IMR-90 (cell line): ENCODE results near the gene MID1IP1. TPM values are rescaled to one million over a fixed set of nuclear protein-coding genes. Genes with fewer than 3 reads are reported as not detected.

ENCODE experiments used
- ATAC-seq: fragments of 200-7000 bp; cut with Tn5 transposase; 2 replicates; pipeline ENCODE4 v1.9.1; 2020; ENCODE audit warnings: low read depth, mild to moderate bottlenecking, moderate library complexity
- BruUV-seq: library from RNA; stranded (reverse); fragments of 400-500 nt; replicated peaks from 2 replicates; lab custom pipeline; 2021; lab: Mats Ljungman, UMichigan
- CTCF ChIA-PET: fragments of 300-600 bp; formaldehyde crosslinking; extraction: SDS; loops from one replicate; lab custom pipeline; 2021; ENCODE audit warnings: antibody characterized with exemption; lab: Yijun Ruan, JAX
- POLR2A ChIA-PET: fragments of 300-600 bp; sonication (Branson Sonifier 250); formaldehyde crosslinking; loops from one replicate; lab custom pipeline; 2022; ENCODE audit warnings: antibody characterized with exemption; ENCODE audit not compliant: unreplicated experiment; lab: Charles Lee
- DNase-seq: peaks from one replicate; pipeline ENCODE4 v3.0.0; 2013
- H2AFZ ChIP-seq: replicated peaks from 2 replicates; pipeline ENCODE3; 2013; ENCODE audit warnings: low read length, mild to moderate bottlenecking; ENCODE audit not compliant: poor library complexity
- H2AK5ac ChIP-seq: 2 replicates; pipeline ENCODE4 v1.6.1; 2013; ENCODE audit warnings: low read depth, low read length, inconsistent platforms
- H2AK9ac ChIP-seq: replicated peaks from 2 replicates; pipeline ENCODE3; 2013; ENCODE audit warnings: mild to moderate bottlenecking, low read depth, low read length, moderate library complexity; ENCODE audit not compliant: poor library complexity
- H2BK120ac ChIP-seq: 2 replicates; pipeline ENCODE4 v1.6.1; 2013; ENCODE audit warnings: low read depth, low read length, inconsistent platforms
- H2BK15ac ChIP-seq: 3 replicates; pipeline ENCODE4 v1.6.1; 2013; ENCODE audit warnings: low read depth, low read length, inconsistent platforms
- H2BK20ac ChIP-seq: 2 replicates; pipeline ENCODE4 v1.6.1; 2013; ENCODE audit warnings: low read depth, mild to moderate bottlenecking, inconsistent platforms, low read length, moderate library complexity
- H2BK5ac ChIP-seq: 2 replicates; pipeline ENCODE4 v1.6.1; 2013; ENCODE audit warnings: mild to moderate bottlenecking, low read depth, low read length, inconsistent platforms; ENCODE audit not compliant: poor library complexity, severe bottlenecking
- H3K14ac ChIP-seq: replicated peaks from 2 replicates; pipeline ENCODE4 v1.6.1; 2013; ENCODE audit warnings: low read depth, low read length, inconsistent platforms
- H3K18ac ChIP-seq: 2 replicates; pipeline ENCODE4 v1.6.1; 2013; ENCODE audit warnings: low read depth, low read length, control low read depth
- H3K23ac ChIP-seq: 2 replicates; pipeline ENCODE4 v1.6.1; 2013; ENCODE audit warnings: low read depth, low read length, inconsistent platforms
- H3K27ac ChIP-seq: 2 replicates; pipeline ENCODE4 v1.5.1; 2013; ENCODE audit warnings: mild to moderate bottlenecking, control low read depth, low read length; ENCODE audit not compliant: insufficient read depth
- H3K27me3 ChIP-seq: 2 replicates; pipeline ENCODE4 v1.6.1; 2013; ENCODE audit warnings: low read length; ENCODE audit not compliant: control insufficient read depth, insufficient read depth
- H3K36me3 ChIP-seq: 2 replicates; pipeline ENCODE4 v1.6.1; 2013; ENCODE audit warnings: low read length, mixed read lengths; ENCODE audit not compliant: control insufficient read depth, insufficient read depth
- H3K4ac ChIP-seq: 2 replicates; pipeline ENCODE4 v1.6.1; 2013; ENCODE audit warnings: low read depth, low read length, inconsistent platforms
- H3K4me1 ChIP-seq: 2 replicates; pipeline ENCODE4 v1.6.1; 2013; ENCODE audit warnings: low read length, mixed read lengths; ENCODE audit not compliant: control insufficient read depth, insufficient read depth
- H3K4me2 ChIP-seq: 2 replicates; pipeline ENCODE4 v1.6.1; 2013; ENCODE audit warnings: low read depth, mild to moderate bottlenecking, control low read depth, low read length, moderate library complexity
- H3K4me3 ChIP-seq: 2 replicates; pipeline ENCODE4 v1.5.1; 2013; ENCODE audit warnings: low read depth, mild to moderate bottlenecking, control low read depth, low read length, moderate library complexity; ENCODE audit not compliant: insufficient read depth
- H3K56ac ChIP-seq: 2 replicates; pipeline ENCODE4 v1.6.1; 2013; ENCODE audit warnings: low read length, inconsistent platforms; ENCODE audit not compliant: insufficient read depth; ENCODE audit errors: extremely low read depth
- H3K79me1 ChIP-seq, 2 experiments: 2 replicates each; pipeline ENCODE4 v1.6.1; 2013; ENCODE audit warnings: low read length in 2 of 2, inconsistent platforms in 1 of 2, low read depth in 1 of 2
- H3K9ac ChIP-seq: 2 replicates; pipeline ENCODE4 v1.6.1; 2013; ENCODE audit warnings: low read depth, low read length, control low read depth
- H3K9me1 ChIP-seq: 2 replicates; pipeline ENCODE4 v1.6.1; 2013; ENCODE audit warnings: low read length, inconsistent platforms; ENCODE audit not compliant: insufficient read depth
- H3K9me3 ChIP-seq: 2 replicates; pipeline ENCODE4 v1.6.1; 2013; ENCODE audit warnings: low read length; ENCODE audit not compliant: control insufficient read depth, insufficient read depth
- H4K20me1 ChIP-seq: 2 replicates; pipeline ENCODE4 v1.6.1; 2013; ENCODE audit warnings: low read length, inconsistent platforms; ENCODE audit not compliant: insufficient read depth
- H4K5ac ChIP-seq: 2 replicates; pipeline ENCODE4 v1.6.1; 2013; ENCODE audit warnings: mild to moderate bottlenecking, low read depth, low read length, control low read depth
- H4K8ac ChIP-seq, 2 experiments: 2 replicates each; pipeline ENCODE4 v1.6.1; 2013; ENCODE audit warnings: low read depth in 2 of 2, low read length in 2 of 2, control low read depth in 1 of 2, inconsistent platforms in 1 of 2
- H4K91ac ChIP-seq: 2 replicates; pipeline ENCODE4 v1.6.1; 2013; ENCODE audit warnings: low read depth, low read length, inconsistent platforms; ENCODE audit not compliant: insufficient read depth
- BHLHE40 ChIP-seq: fragments of 150-350 bp; IDR thresholded peaks from 2 replicates; pipeline ENCODE4 v1.6.1; 2016; ENCODE audit warnings: mild to moderate bottlenecking, low read depth, low read length
- CEBPB ChIP-seq: IDR thresholded peaks from 2 replicates; pipeline ENCODE4 v1.6.1; 2012; ENCODE audit warnings: low read depth, low read length, improper control_type of control experiment
- CHD1 ChIP-seq: IDR thresholded peaks from 2 replicates; pipeline ENCODE4 v1.6.1; 2012; ENCODE audit warnings: low read depth, low read length, improper control_type of control experiment
- ELK1 ChIP-seq: fragments of 150-350 bp; IDR thresholded peaks from 2 replicates; pipeline ENCODE4 v1.6.1; 2016; ENCODE audit warnings: low read depth, mild to moderate bottlenecking, low read length, moderate library complexity, borderline replicate concordance
- FOS ChIP-seq: fragments of 150-350 bp; IDR thresholded peaks from 2 replicates; pipeline ENCODE4 v1.6.1; 2016; ENCODE audit warnings: low read depth, low read length
- MAFK ChIP-seq: IDR thresholded peaks from 2 replicates; pipeline ENCODE4 v1.6.1; 2012; ENCODE audit warnings: low read depth, low read length, improper control_type of control experiment
- MAZ ChIP-seq: IDR thresholded peaks from 2 replicates; pipeline ENCODE4 v1.6.1; 2012; ENCODE audit warnings: low read depth, mild to moderate bottlenecking, low read length, improper control_type of control experiment, moderate library complexity, borderline replicate concordance
- MXI1 ChIP-seq: IDR thresholded peaks from 2 replicates; pipeline ENCODE4 v1.6.1; 2012; ENCODE audit warnings: low read depth, mild to moderate bottlenecking, low read length, moderate library complexity, borderline replicate concordance
- NFE2L2 ChIP-seq: fragments of 150-350 bp; IDR thresholded peaks from 2 replicates; pipeline ENCODE4 v1.6.1; 2016; ENCODE audit warnings: low read depth, mild to moderate bottlenecking, low read length
- POLR2A ChIP-seq: IDR thresholded peaks from 2 replicates; pipeline ENCODE4 v1.6.1; 2012; ENCODE audit warnings: mild to moderate bottlenecking, low read depth, low read length
- RAD21 ChIP-seq: IDR thresholded peaks from 2 replicates; pipeline ENCODE4 v1.6.1; 2012; ENCODE audit warnings: low read length, improper control_type of control experiment
- RCOR1 ChIP-seq: IDR thresholded peaks from 2 replicates; pipeline ENCODE4 v1.6.1; 2012; ENCODE audit warnings: mild to moderate bottlenecking, low read length, improper control_type of control experiment; ENCODE audit not compliant: insufficient replicate concordance
- RFX5 ChIP-seq: IDR thresholded peaks from 2 replicates; pipeline ENCODE4 v1.8.0; 2012; ENCODE audit warnings: low read depth, mild to moderate bottlenecking, low read length, moderate library complexity
- SMC3 ChIP-seq: fragments of 150-350 bp; IDR thresholded peaks from 2 replicates; pipeline ENCODE4 v1.6.1; 2016; ENCODE audit warnings: low read depth, mild to moderate bottlenecking, antibody characterized with exemption, low read length, moderate library complexity
- USF2 ChIP-seq: fragments of 150-350 bp; IDR thresholded peaks from 2 replicates; pipeline ENCODE4 v1.6.1; 2017; ENCODE audit warnings: mild to moderate bottlenecking, antibody characterized with exemption, low read length, low read depth
- whole genome bisulfite sequencing, 2 experiments: methylation state at CpG; one replicate each; pipeline versions ENCODE4 v1.1.5 to v1.1.7; 2013; ENCODE audit warnings: missing lambda C conversion rate in 2 of 2; ENCODE audit not compliant: insufficient read length in 1 of 2; ENCODE audit errors: extremely low coverage in 2 of 2; 5-methylcytosine and 5-hydroxymethylcytosine counted together
- dilution Hi-C: fragments of 300-500 bp; cut with HindIII; formaldehyde crosslinking; loops from one replicate; pipeline ENCODE4 v1.14.3; 2018; ENCODE audit warnings: low sequenced_read_pairs; ENCODE audit not compliant: unreplicated experiment
- in situ Hi-C: fragments of 300-500 bp; cut with MboI; formaldehyde crosslinking; loops from 3 replicates; pipeline ENCODE4 v1.14.3; 2019; ENCODE audit warnings: low sequenced_read_pairs, inconsistent platforms, mixed read lengths
- intact Hi-C: fragments of 100-400 bp; cut with micrococcal nuclease; formaldehyde crosslinking; loops from 2 replicates; pipeline ENCODE4 v1.10.0; 2022
- polyA plus RNA-seq, 3 experiments: library from polyadenylated mRNA; depleted of rRNA; stranded (reverse); fragments of >200 nt; gene quantifications; 2 replicates each; pipeline ENCODE4 v1.2.3, GENCODE V29; 2012; ENCODE audit warnings: low replicate concordance in 1 of 3
- total RNA-seq: library from RNA; depleted of rRNA; stranded (reverse); fragments of >200 nt; gene quantifications from 2 replicates; pipeline ENCODE4 v1.2.3, GENCODE V29; 2012
- TF ChIP-seq, protein P1 (sequence below): conservative IDR thresholded peaks from 2 replicates; pipeline ENCODE4 v1.5.1; 2012; ENCODE audit warnings: mild to moderate bottlenecking, low read depth, low read length, improper control_type of control experiment

MID1IP1 gene
- total and polyA plus RNA-seq, 2 of the 4 experiments (the other 2 are of a cell fraction) = 14.5 to 31.3 TPM

- ChIA-PET CTCF (no interaction called here), POLR2A (no interaction called here)
- Histone ChIP-seq H4K91ac (no peak overlapping the region), H3K27ac (no peak overlapping the region), H2BK15ac (no peak overlapping the region), H4K8ac (no peak overlapping the region), H3K4ac (no peak overlapping the region), H2AK5ac (0 out of 2 replicates have a peak overlapping the region, but pooled peaks have one; percentile 20), H3K14ac (no peak overlapping the region), H2BK120ac (peak overlapping the region; percentile 36; the same call in 1 of the 2 replicates), H3K79me1 (peaks cover 0 to 5% of the 10 kb centered on the region in 2 experiments; a peak in 2 of 4 replicates), H3K9ac (no peak overlapping the region), H3K9me1 (no peaks in the 10 kb centered on the region), H3K4me1 (peaks cover 3% of the 10 kb centered on the region), H3K56ac (no peak overlapping the region), H3K4me2 (no peak overlapping the region), H4K20me1 (no peaks in the 10 kb centered on the region), H2BK20ac (peak overlapping the region; percentile 29; the same call in 1 of the 2 replicates), H2AFZ (no peak overlapping the region), H3K23ac (no peak overlapping the region), H3K27me3 (no peaks in the 10 kb centered on the region), H2BK5ac (no peak overlapping the region), H3K4me3 (no peak overlapping the region), H3K36me3 (peaks cover 1% of the 10 kb centered on the region; the same call in 1 of the 2 replicates), H3K18ac (no peak overlapping the region), H3K9me3 (no peaks in the 10 kb centered on the region), H4K5ac (no peak overlapping the region), H2AK9ac (no peak overlapping the region)
- ATAC-seq = no peak
- in situ Hi-C loops = no loop called here
- dilution Hi-C loops = no loop called here
- intact Hi-C loops = loop anchor here (5.0 kb wide), 1 partner anchor 1287 kb away; no protein-coding TSS in a partner anchor
- no peak for TF ChIP-seq MXI1
- TF ChIP-seq RAD21 = no peak
- no peak for TF ChIP-seq USF2
- no peak for TF ChIP-seq BHLHE40
- no peak for TF ChIP-seq POLR2A
- TF ChIP-seq NFE2L2 = no peak
- TF ChIP-seq, protein P1, sequence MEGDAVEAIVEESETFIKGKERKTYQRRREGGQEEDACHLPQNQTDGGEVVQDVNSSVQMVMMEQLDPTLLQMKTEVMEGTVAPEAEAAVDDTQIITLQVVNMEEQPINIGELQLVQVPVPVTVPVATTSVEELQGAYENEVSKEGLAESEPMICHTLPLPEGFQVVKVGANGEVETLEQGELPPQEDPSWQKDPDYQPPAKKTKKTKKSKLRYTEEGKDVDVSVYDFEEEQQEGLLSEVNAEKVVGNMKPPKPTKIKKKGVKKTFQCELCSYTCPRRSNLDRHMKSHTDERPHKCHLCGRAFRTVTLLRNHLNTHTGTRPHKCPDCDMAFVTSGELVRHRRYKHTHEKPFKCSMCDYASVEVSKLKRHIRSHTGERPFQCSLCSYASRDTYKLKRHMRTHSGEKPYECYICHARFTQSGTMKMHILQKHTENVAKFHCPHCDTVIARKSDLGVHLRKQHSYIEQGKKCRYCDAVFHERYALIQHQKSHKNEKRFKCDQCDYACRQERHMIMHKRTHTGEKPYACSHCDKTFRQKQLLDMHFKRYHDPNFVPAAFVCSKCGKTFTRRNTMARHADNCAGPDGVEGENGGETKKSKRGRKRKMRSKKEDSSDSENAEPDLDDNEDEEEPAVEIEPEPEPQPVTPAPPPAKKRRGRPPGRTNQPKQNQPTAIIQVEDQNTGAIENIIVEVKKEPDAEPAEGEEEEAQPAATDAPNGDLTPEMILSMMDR = no peak
- no peak for TF ChIP-seq CEBPB
- TF ChIP-seq FOS = no peak
- no peak for TF ChIP-seq ELK1
- TF ChIP-seq CHD1 = no peak
- no peak for TF ChIP-seq MAZ
- no peak for TF ChIP-seq MAFK
- no peak for TF ChIP-seq SMC3
- no peak for TF ChIP-seq RCOR1
- TF ChIP-seq RFX5 = no peak
- no TSS peak for BruUV-seq
- 100% methylated on average over 1 of the region's 5 CpGs; no CpG with 5 or more reads in 1 of the 2 experiments for WGBS, 2 experiments
- no peak for DNase-seq
These were observed 1.2 kb upstream of the MID1IP1 start for GRCh38 chrX:38799995-38800580.
